ENCODE results near the gene SART3. TPM values are rescaled to one million over a fixed set of nuclear protein-coding genes. Genes with fewer than 3 reads are reported as not detected.

SART3 gene
- total and polyA plus RNA-seq, 2 of the 13 experiments (the other 11 are each of a cell fraction or from before 2014, with no cell fraction given): 16.1 to 69.9 TPM

- ChIA-PET POLR2A (no interaction called here), CTCF (ENCODE audit: low intra/inter-chr PET ratio, low total read pairs) (no interaction called here)
- 41% methylated on average over 10 of the region's 10 CpGs for WGBS (ENCODE audit: low lambda C conversion rate)
- FAIRE-seq: no peak
- in situ Hi-C loops (cut with HindIII; ENCODE audit: extremely low pct_ligation_motif_present, low pct_unique_long_range_greater_than_20kb) (no loop called here), intact Hi-C loops (cut with micrococcal nuclease; ENCODE audit: unreplicated experiment) (no loop called here)
- Histone ChIP-seq H3K27ac (ENCODE audit: extremely low read length, insufficient read depth, low read length) (no peak overlapping the region), H3K9ac (ENCODE audit: insufficient read depth, low read depth, low read length) (no peak overlapping the region), H4K20me1 (ENCODE audit: insufficient read depth, low read length) (no peaks in the 10 kb centered on the region), H3K4me1 (ENCODE audit: insufficient read depth, low read length) (peaks cover 23% of the 10 kb centered on the region), H3K79me2 (ENCODE audit: insufficient read depth, low read length) (no peaks in the 10 kb centered on the region), H3K4me2 (ENCODE audit: low read depth, low read length) (no peak overlapping the region), H3K9me3 (ENCODE audit: low read length) (no peaks in the 10 kb centered on the region), H3K4me3 (replicated peaks in 1 of 3; ENCODE audit: insufficient read depth in 1 of 3, low read depth in 2 of 3, low read length in 3 of 3) (no peak overlapping the region), H3K27me3 (ENCODE audit: control insufficient read depth in 1 of 2, insufficient read depth in 2 of 2, low read length in 2 of 2) (peaks cover 2 to 22% of the 10 kb centered on the region in 2 experiments; a peak in 4 of 5 replicates), H3K36me3 (replicated peaks in 1 of 2; ENCODE audit: control insufficient read depth in 1 of 2, insufficient read depth in 2 of 2, low read length in 2 of 2) (no peaks in the 10 kb centered on the region), H2AFZ (ENCODE audit: low read length) (no peak overlapping the region)
- DNase-seq (ENCODE audit: low spot score): no peak
- no peak for ATAC-seq
- TF ChIP-seq ZNF660 (CRISPR knock-in tag; IDR thresholded peaks at IDR 0.05; ENCODE audit: borderline replicate concordance, low read depth) (no peak), CBX2 (IDR thresholded peaks at IDR 0.05; ENCODE audit: low read depth, low read length) (no peak), CBX2 (CRISPR knock-in tag; IDR thresholded peaks at IDR 0.05; ENCODE audit: low read depth) (no peak), ARID2 (CRISPR knock-in tag; IDR thresholded peaks at IDR 0.05; ENCODE audit: borderline replicate concordance) (no peak), CC2D1A (CRISPR knock-in tag; IDR thresholded peaks at IDR 0.05) (no peak), SETDB1 (CRISPR knock-in tag; IDR thresholded peaks at IDR 0.05; ENCODE audit: borderline replicate concordance) (no peak), SP4 (CRISPR knock-in tag; IDR thresholded peaks at IDR 0.05) (no peak), PHF5A (CRISPR knock-in tag; IDR thresholded peaks at IDR 0.05; ENCODE audit: low read depth, unreplicated experiment) (no peak), MIER2 (CRISPR knock-in tag; IDR thresholded peaks at IDR 0.05) (no peak), ZNF713 (CRISPR knock-in tag; IDR thresholded peaks at IDR 0.05) (no peak)
- TF ChIP-seq, protein P1, sequence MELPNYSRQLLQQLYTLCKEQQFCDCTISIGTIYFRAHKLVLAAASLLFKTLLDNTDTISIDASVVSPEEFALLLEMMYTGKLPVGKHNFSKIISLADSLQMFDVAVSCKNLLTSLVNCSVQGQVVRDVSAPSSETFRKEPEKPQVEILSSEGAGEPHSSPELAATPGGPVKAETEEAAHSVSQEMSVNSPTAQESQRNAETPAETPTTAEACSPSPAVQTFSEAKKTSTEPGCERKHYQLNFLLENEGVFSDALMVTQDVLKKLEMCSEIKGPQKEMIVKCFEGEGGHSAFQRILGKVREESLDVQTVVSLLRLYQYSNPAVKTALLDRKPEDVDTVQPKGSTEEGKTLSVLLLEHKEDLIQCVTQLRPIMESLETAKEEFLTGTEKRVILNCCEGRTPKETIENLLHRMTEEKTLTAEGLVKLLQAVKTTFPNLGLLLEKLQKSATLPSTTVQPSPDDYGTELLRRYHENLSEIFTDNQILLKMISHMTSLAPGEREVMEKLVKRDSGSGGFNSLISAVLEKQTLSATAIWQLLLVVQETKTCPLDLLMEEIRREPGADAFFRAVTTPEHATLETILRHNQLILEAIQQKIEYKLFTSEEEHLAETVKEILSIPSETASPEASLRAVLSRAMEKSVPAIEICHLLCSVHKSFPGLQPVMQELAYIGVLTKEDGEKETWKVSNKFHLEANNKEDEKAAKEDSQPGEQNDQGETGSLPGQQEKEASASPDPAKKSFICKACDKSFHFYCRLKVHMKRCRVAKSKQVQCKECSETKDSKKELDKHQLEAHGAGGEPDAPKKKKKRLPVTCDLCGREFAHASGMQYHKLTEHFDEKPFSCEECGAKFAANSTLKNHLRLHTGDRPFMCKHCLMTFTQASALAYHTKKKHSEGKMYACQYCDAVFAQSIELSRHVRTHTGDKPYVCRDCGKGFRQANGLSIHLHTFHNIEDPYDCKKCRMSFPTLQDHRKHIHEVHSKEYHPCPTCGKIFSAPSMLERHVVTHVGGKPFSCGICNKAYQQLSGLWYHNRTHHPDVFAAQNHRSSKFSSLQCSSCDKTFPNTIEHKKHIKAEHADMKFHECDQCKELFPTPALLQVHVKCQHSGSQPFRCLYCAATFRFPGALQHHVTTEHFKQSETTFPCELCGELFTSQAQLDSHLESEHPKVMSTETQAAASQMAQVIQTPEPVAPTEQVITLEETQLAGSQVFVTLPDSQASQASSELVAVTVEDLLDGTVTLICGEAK (IDR thresholded peaks at IDR 0.05): no peak
- TF ChIP-seq, protein P1 (CRISPR knock-in tag; IDR thresholded peaks at IDR 0.05): no peak
- TF ChIP-seq, protein P2, sequence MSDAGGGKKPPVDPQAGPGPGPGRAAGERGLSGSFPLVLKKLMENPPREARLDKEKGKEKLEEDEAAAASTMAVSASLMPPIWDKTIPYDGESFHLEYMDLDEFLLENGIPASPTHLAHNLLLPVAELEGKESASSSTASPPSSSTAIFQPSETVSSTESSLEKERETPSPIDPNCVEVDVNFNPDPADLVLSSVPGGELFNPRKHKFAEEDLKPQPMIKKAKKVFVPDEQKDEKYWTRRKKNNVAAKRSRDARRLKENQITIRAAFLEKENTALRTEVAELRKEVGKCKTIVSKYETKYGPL (CRISPR knock-in tag; IDR thresholded peaks at IDR 0.05): no peak
- BruUV-seq (replicated peaks): no TSS peak
Observed at GRCh38 chr12:108607981-108608600, 47.1 kb upstream of the SART3 start.

All from HepG2 (cell line).